ENCODE measurements around the gene GRXCR2. TPM values are rescaled to one million over a fixed set of nuclear protein-coding genes. Genes with fewer than 3 reads are reported as not detected.

GRXCR2 gene
- total RNA-seq, 1 donor from 2014 or later = not detected

DNA sequence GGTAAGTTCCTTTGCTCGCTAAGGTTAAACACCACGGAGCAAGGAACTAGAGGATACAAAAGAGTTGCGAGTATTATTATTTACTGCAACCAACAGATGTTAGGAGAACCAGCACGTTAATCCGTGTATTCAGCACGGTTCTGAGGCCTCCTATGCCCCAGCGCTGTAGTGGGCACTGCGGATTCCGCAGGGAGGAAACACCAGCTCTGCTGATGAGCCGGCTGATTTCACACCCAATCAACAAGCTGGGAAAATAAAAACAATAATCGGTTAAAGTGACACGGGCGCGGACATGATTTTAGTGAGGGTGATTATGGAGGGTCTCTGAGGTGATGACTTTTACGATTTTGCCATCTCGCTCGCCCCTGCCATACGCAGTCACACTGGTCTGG, 37.0 kb downstream of the GRXCR2 start:
- DNase-seq (ENCODE audit: low spot score in 2 of 2) = no peak
- intact Hi-C loops (cut with DNase I) = loop anchor here (1.0 kb wide), 1 partner anchor 139 kb away; no protein-coding TSS in a partner anchor
- TF ChIP-seq, protein P1, sequence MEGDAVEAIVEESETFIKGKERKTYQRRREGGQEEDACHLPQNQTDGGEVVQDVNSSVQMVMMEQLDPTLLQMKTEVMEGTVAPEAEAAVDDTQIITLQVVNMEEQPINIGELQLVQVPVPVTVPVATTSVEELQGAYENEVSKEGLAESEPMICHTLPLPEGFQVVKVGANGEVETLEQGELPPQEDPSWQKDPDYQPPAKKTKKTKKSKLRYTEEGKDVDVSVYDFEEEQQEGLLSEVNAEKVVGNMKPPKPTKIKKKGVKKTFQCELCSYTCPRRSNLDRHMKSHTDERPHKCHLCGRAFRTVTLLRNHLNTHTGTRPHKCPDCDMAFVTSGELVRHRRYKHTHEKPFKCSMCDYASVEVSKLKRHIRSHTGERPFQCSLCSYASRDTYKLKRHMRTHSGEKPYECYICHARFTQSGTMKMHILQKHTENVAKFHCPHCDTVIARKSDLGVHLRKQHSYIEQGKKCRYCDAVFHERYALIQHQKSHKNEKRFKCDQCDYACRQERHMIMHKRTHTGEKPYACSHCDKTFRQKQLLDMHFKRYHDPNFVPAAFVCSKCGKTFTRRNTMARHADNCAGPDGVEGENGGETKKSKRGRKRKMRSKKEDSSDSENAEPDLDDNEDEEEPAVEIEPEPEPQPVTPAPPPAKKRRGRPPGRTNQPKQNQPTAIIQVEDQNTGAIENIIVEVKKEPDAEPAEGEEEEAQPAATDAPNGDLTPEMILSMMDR (IDR thresholded peaks at IDR 0.05) = no peak
- Histone ChIP-seq H3K4me1 (peaks cover 0 to 14% of the 10 kb centered on the region in 2 donors), H3K27ac (peak overlapping the region; percentile 82 to 90), H3K36me3 (no peaks in the 10 kb centered on the region), H3K27me3 (no peaks in the 10 kb centered on the region), H3K4me3 (peak overlapping the region; percentile 77), H3K9me3 (no peaks in the 10 kb centered on the region)

DNA sequence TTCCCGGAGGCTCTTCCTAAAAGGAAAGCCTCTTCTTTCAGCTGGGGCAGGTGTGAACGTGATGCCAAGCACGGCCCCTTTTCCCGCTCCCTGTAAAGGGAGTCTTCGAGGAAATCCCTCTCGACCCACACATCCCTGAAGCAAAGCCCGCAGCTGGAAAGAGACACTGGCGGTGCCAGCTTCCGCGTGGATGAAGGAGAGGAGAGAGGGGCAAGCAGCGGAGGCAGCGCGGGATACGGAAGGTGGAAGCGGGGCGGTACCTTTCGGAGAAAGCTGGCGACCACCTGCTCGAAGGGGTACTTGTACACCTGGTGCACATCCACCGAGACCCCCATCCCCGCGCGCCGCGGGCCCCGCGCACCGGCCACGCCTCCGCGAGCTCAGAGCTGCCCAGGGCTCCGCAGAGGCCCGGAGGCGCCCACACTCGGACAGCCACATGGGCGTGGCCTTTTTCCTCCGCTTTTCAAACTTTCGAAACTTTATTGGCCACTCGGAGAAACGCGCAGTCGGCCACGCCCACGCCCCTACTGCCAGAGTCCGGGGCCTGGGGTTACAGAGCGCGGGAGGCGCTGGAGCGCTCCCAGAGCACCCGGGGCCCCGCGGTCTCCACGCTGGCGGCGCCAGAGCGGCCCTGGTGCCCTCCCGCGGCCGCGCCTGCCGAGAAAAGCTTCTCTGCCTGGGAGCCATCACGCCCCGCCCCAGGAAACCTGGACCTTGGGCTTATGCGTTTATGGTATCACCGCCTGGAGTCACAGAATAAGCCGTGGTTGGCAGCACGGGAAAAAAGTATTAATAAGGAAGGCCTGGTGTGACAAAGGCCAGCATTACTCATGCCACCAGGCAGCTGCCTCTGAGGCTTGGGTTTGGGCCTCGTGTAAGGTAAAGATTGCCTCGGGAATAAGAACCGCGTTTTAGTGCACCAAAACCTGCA, 37.6 kb downstream of the GRXCR2 start, which contains the start of gene PRELID2:
PRELID2 (minus strand) TSS at position 426 of the 931 bp plus-strand sequence; CDS start at position 335, 91 bp downstream.
- no peaks in the 10 kb centered on the region for H3K27me3 ChIP-seq
- peak; percentile 56 to 93 for DNase-seq (ENCODE audit: low spot score in 2 of 2)
- no peaks in the 10 kb centered on the region for H3K36me3 ChIP-seq
- no peaks in the 10 kb centered on the region for H3K9me3 ChIP-seq
- H3K4me3 ChIP-seq = peak within 1 kb of the TSS; percentile 77
- intact Hi-C loops (cut with DNase I) = loop anchor here (1.0 to 5.0 kb wide), 4 partner anchors 102 to 1628 kb away; partner anchors contain the start of gene SH3RF2
- TF ChIP-seq, protein P1 (IDR thresholded peaks at IDR 0.05) = no peak
- H3K4me1 ChIP-seq = peaks cover 0 to 18% of the 10 kb centered on the region in 2 donors
- H3K27ac ChIP-seq = peak within 1 kb of the TSS; percentile 82 to 90

DNA sequence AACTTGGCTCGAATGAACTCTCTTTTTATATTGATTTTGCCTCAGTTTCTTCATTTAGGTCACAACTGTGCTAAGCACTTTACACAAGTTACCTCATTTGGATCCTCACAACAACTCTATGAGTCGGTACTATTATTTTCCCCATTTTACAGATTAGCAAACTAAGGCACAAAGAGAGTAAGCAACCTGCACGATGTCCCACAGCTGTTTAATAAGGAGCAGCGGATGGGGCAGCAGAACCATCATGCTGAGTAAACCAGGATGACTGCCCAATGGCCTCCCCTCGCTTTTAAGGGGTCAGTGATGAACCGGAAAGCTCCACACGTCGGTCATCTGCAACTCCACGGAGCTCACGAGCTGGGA, 38.3 kb downstream of the GRXCR2 start:
- no peaks in the 10 kb centered on the region for H3K36me3 ChIP-seq
- no peak for DNase-seq (ENCODE audit: low spot score in 2 of 2)
- H3K27ac ChIP-seq = peak overlapping the region; percentile 82 to 90
- TF ChIP-seq, protein P1 (IDR thresholded peaks at IDR 0.05) = no peak
- peak overlapping the region; percentile 77 for H3K4me3 ChIP-seq
- no peaks in the 10 kb centered on the region for H3K27me3 ChIP-seq
- H3K9me3 ChIP-seq = no peaks in the 10 kb centered on the region
- peaks cover 0 to 18% of the 10 kb centered on the region in 2 donors for H3K4me1 ChIP-seq
- intact Hi-C loops (cut with DNase I) = loop anchor here (5.0 kb wide), 3 partner anchors 103 to 1627 kb away; partner anchors contain the start of gene SH3RF2

DNA sequence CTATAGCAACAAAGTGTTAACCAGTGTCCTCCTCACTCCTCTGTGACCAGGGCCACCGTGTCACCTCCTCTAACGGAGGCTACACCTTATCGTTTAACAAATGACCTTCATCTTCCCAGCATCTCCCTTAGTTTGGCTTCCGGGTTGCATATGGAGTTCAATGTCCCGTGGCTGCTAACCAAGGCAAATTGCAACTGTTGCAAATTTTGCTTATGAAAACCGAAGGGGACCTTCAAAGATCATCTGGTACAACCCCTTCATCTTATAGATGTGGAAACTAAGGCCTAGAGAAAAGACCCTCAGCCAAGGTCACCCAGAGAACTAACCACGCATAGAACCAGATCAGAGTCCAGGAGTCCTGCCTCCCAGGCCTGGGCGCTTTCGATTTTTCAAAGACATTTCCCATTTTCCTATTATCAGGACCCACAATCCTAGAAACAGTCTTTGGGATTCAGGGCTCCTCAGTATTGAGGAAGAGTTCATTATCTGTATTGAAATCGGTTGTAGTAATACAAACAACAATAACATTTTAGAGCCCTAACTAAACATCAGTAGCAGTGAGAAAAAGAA, 39.1 kb downstream of the GRXCR2 start:
- Histone ChIP-seq H3K4me1 (peaks cover 0 to 18% of the 10 kb centered on the region in 2 donors), H3K9me3 (no peaks in the 10 kb centered on the region), H3K36me3 (no peaks in the 10 kb centered on the region), H3K27me3 (no peaks in the 10 kb centered on the region), H3K4me3 (peak overlapping the region in 1 of 2 donors; percentile 77), H3K27ac (peak overlapping the region; percentile 82 to 90)
- DNase-seq (ENCODE audit: low spot score in 2 of 2) = no peak
- intact Hi-C loops (cut with DNase I) = loop anchor here (5.0 kb wide), 3 partner anchors 104 to 1626 kb away; partner anchors contain the start of gene SH3RF2
- TF ChIP-seq, protein P1 (IDR thresholded peaks at IDR 0.05) = no peak

DNA sequence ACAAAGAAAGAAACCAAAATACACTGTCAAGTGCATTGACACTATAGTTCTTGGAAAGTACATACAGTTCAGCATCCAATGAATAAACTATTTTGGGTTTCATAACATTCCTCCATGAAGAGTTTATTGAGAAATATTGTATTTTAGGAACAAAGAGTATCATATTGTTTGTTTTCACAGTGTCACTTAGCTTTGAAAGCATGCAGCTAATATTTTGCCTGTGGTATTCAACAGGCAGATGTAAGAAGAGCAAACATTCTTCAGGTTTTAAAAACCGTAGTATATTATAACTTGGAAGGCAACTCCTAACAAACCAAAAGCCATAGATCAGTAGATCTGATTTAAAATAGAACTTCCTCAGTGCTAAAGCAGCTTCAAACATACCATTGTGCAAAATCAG, 42.2 kb downstream of the GRXCR2 start:
- TF ChIP-seq, protein P1 (IDR thresholded peaks at IDR 0.05) = no peak
- peaks cover 0 to 18% of the 10 kb centered on the region in 2 donors for H3K4me1 ChIP-seq
- no peaks in the 10 kb centered on the region for H3K27me3 ChIP-seq
- H3K36me3 ChIP-seq = no peaks in the 10 kb centered on the region
- intact Hi-C loops (cut with DNase I) = loop anchor here (5.0 kb wide), 3 partner anchors 107 to 1623 kb away; partner anchors contain the start of gene SH3RF2
- H3K9me3 ChIP-seq = no peaks in the 10 kb centered on the region
- peak overlapping the region; percentile 16 to 24 for H3K27ac ChIP-seq
- no peak overlapping the region for H3K4me3 ChIP-seq
- no peak for DNase-seq (ENCODE audit: low spot score in 2 of 2)
